Stimulated activated CD8-positive, alpha-beta memory T cell treated with anti-CD3 and anti-CD28 coated beads, Interleukin-4, amount 100 ng/mL, for 48 hours (primary cell): Measurements from ENCODE around the gene RBM18.

Experiments
- DNase-seq: peaks from one replicate; pipeline ENCODE4 v3.0.0-alpha.2; 2020

The RBM18 gene

GRCh38 chr9:122256206-122256605 is 8.4 kb downstream of the RBM18 start:
- DNase-seq: no peak

GRCh38 chr9:122254761-122255160 is 9.9 kb downstream of the RBM18 start:
- DNase-seq: no peak

GRCh38 chr9:122252796-122253195 is 11.8 kb downstream of the RBM18 start:
- DNase-seq: no peak

GRCh38 chr9:122251351-122251750 is 13.3 kb downstream of the RBM18 start:
- no peak for DNase-seq

- DNase-seq: no peak
Measured at GRCh38 chr9:122248448-122248865, 16.2 kb downstream of the RBM18 start.

- DNase-seq: no peak
Measured at GRCh38 chr9:122246666-122247065, 18.0 kb downstream of the RBM18 start.

- no peak for DNase-seq
Measured at GRCh38 chr9:122244349-122244748, 20.3 kb downstream of the RBM18 start.

- no peak for DNase-seq
Measured at GRCh38 chr9:122239722-122240121, 24.9 kb downstream of the RBM18 start.

- no peak for DNase-seq
Measured at GRCh38 chr9:122236681-122237080, 28.0 kb downstream of the RBM18 start.

- DNase-seq: no peak
Measured at GRCh38 chr9:122234022-122234748, 30.5 kb downstream of the RBM18 start.

GRCh38 chr9:122232796-122233306 is 31.8 kb downstream of the RBM18 start:
- DNase-seq: no peak

GRCh38 chr9:122229485-122229837 is 35.2 kb downstream of the RBM18 start:
- DNase-seq: no peak

- DNase-seq: no peak
Measured at GRCh38 chr9:122228568-122229484, 35.8 kb downstream of the RBM18 start, which contains the start of gene LHX6. Gene LHX6, minus strand, starts transcription at chr9:122228957. Its CDS starts 217 bp downstream, at chr9:122228740.

- no peak for DNase-seq
Measured at GRCh38 chr9:122228191-122228567, 36.5 kb downstream of the RBM18 start.

- no peak for DNase-seq
Measured at GRCh38 chr9:122227575-122227900, 37.1 kb downstream of the RBM18 start.

GRCh38 chr9:122226758-122227574 is 37.7 kb downstream of the RBM18 start:
- DNase-seq: no peak

GRCh38 chr9:122226142-122226757 is 38.4 kb downstream of the RBM18 start:
- DNase-seq: no peak

GRCh38 chr9:122225312-122226141 is 39.1 kb downstream of the RBM18 start:
- DNase-seq: no peak

- DNase-seq: no peak
Measured at GRCh38 chr9:122223435-122223834, 41.2 kb downstream of the RBM18 start.

- no peak for DNase-seq
Measured at GRCh38 chr9:122222791-122223190, 41.8 kb downstream of the RBM18 start.

GRCh38 chr9:122221183-122221811 is 43.3 kb downstream of the RBM18 start:
- no peak for DNase-seq
